NCI-H774 (cell line): Measurements from ENCODE around the gene DHPS.
"Not testable (repeated sequence)": the region's sequence is repeated elsewhere in the genome, so short reads cannot be mapped to it uniquely, and the experiment has no call there.

Experiments used
- DNase-seq: peaks from one replicate; lab custom pipeline; 2025; lab: John Stamatoyannopoulos, UW

Gene DHPS

GRCh38 chr19:12643716-12644115 is 38.0 kb downstream of the DHPS start:
- DNase-seq, result not testable (repeated sequence)

GRCh38 chr19:12642506-12642905 is 39.2 kb downstream of the DHPS start:
- no peak for DNase-seq

GRCh38 chr19:12641456-12641855 is 40.2 kb downstream of the DHPS start:
- no peak for DNase-seq

GRCh38 chr19:12639901-12640613 is 41.6 kb downstream of the DHPS start:
- peak; percentile 33 for DNase-seq

GRCh38 chr19:12638611-12639182 is 43.0 kb downstream of the DHPS start:
- DNase-seq, result no peak

- DNase-seq, result no peak
Measured at GRCh38 chr19:12636631-12637030, 45.0 kb downstream of the DHPS start.

- DNase-seq, result no peak
Measured at GRCh38 chr19:12629215-12629614, 52.5 kb downstream of the DHPS start.

GRCh38 chr19:12628040-12629022 is 53.3 kb downstream of the DHPS start:
- no peak for DNase-seq

- no peak for DNase-seq
Measured at GRCh38 chr19:12626958-12627357, 54.7 kb downstream of the DHPS start.
